HepG2 (cell line): ENCODE measurements around the gene GSTP1. TPM values are rescaled to one million over a fixed set of nuclear protein-coding genes. Genes with fewer than 3 reads are reported as not detected.

Experiments used
- ATAC-seq: fragments of 200-7000 bp; cut with Tn5 transposase; 3 replicates; pipeline ENCODE4 v1.9.1; 2020; ENCODE audit warnings: mild to moderate bottlenecking, moderate library complexity
- BruUV-seq: library from RNA; stranded (reverse); fragments of 400-500 nt; replicated peaks from 2 replicates; lab custom pipeline; 2021; lab: Mats Ljungman, UMichigan
- CTCF ChIA-PET: fragments of 300-600 bp; formaldehyde crosslinking; extraction: SDS; loops from one replicate; lab custom pipeline; 2021; ENCODE audit warnings: low total read pairs, inconsistent platforms, low intra/inter-chr PET ratio; lab: Yijun Ruan, JAX
- POLR2A ChIA-PET: fragments of 350-600 bp; sonication (Branson Sonifier 250); formaldehyde crosslinking; loops from one replicate; lab custom pipeline; 2020; ENCODE audit warnings: antibody characterized with exemption, inconsistent platforms; lab: Yijun Ruan, JAX
- DNase-seq: peaks from one replicate; pipeline ENCODE4 v3.0.0-alpha.2; 2015; ENCODE audit warnings: low spot score
- FAIRE-seq: peaks from 3 replicates; lab custom pipeline; 2011; peaks lifted over from hg19 to GRCh38; lab: Jason Lieb, UNC
- H2AFZ ChIP-seq: one replicate; pipeline ENCODE4 v1.6.1; 2011; ENCODE audit warnings: low read length, inconsistent platforms
- H3K27ac ChIP-seq: fragments of 300-600 bp; 3 replicates; pipeline ENCODE4 v1.8.0; 2011; ENCODE audit warnings: mixed run types, mild to moderate bottlenecking, mixed read lengths, low read length, inconsistent platforms; ENCODE audit not compliant: insufficient read depth; ENCODE audit errors: extremely low read length
- H3K27me3 ChIP-seq, 2 experiments: fragments of 200-600 bp in 1 of 2; 2 replicates in 1 of 2; 3 replicates in 1 of 2; pipeline versions ENCODE4 v1.6.0 to v1.8.0; 2011; ENCODE audit warnings: low read length in 2 of 2, mild to moderate bottlenecking in 2 of 2, moderate library complexity in 2 of 2, inconsistent platforms in 1 of 2; ENCODE audit not compliant: insufficient read depth in 2 of 2, control insufficient read depth in 1 of 2
- H3K36me3 ChIP-seq, 2 experiments: fragments of 200-600 bp in 1 of 2; replicated peaks in 1 of 2; 2 replicates in 1 of 2; 3 replicates in 1 of 2; pipeline versions ENCODE4 v1.5.1 to v1.8.0; 2011; ENCODE audit warnings: low read length in 2 of 2, inconsistent platforms in 1 of 2; ENCODE audit not compliant: insufficient read depth in 2 of 2, control insufficient read depth in 1 of 2
- H3K4me1 ChIP-seq: 2 replicates; pipeline ENCODE4 v1.5.1; 2012; ENCODE audit warnings: low read length, inconsistent platforms; ENCODE audit not compliant: insufficient read depth
- H3K4me2 ChIP-seq: 2 replicates; pipeline ENCODE4 v1.6.0; 2011; ENCODE audit warnings: low read depth, low read length, inconsistent platforms
- H3K4me3 ChIP-seq, 3 experiments: fragments of 200-600 bp in 1 of 3; sonication (generic), shearing (Covaris generic) in 1 of 3; replicated peaks in 1 of 3; 2 replicates each; pipeline ENCODE4 v1.5.1; 2011 to 2016; ENCODE audit warnings: low read length in 3 of 3, inconsistent platforms in 2 of 3, low read depth in 2 of 3, mild to moderate bottlenecking in 2 of 3, control low read depth in 1 of 3, mixed read lengths in 1 of 3; ENCODE audit not compliant: insufficient read depth in 1 of 3
- H3K79me2 ChIP-seq: one replicate; pipeline ENCODE4 v1.6.1; 2011; ENCODE audit warnings: low read length, inconsistent platforms; ENCODE audit not compliant: insufficient read depth
- H3K9ac ChIP-seq: 2 replicates; pipeline ENCODE4 v1.6.0; 2011; ENCODE audit warnings: mild to moderate bottlenecking, low read depth, low read length, inconsistent platforms; ENCODE audit not compliant: insufficient read depth
- H3K9me3 ChIP-seq: 2 replicates; pipeline ENCODE4 v1.5.1; 2012; ENCODE audit warnings: mild to moderate bottlenecking, low read length
- H4K20me1 ChIP-seq: 2 replicates; pipeline ENCODE4 v1.6.0; 2011; ENCODE audit warnings: inconsistent platforms, mild to moderate bottlenecking, low read length, moderate library complexity; ENCODE audit not compliant: insufficient read depth
- RBFOX2 ChIP-seq: fragments of 200-400 bp; formaldehyde crosslinking; IDR thresholded peaks from 2 replicates; pipeline ENCODE4 v1.6.1; 2017; ENCODE audit warnings: low read depth, mild to moderate bottlenecking, low read length
- SIX1 ChIP-seq: sonication (generic); formaldehyde crosslinking; IDR thresholded peaks from 2 replicates; pipeline ENCODE4 v1.4.0; 2020; ENCODE audit warnings: missing genetic modification reagents, borderline replicate concordance
- ZBTB42 ChIP-seq: sonication (generic); formaldehyde crosslinking; IDR thresholded peaks from 2 replicates; pipeline ENCODE4 v1.5.0; 2020; ENCODE audit warnings: mild to moderate bottlenecking, missing genetic modification reagents
- ZNF724P ChIP-seq: sonication (generic); formaldehyde crosslinking; IDR thresholded peaks from 2 replicates; pipeline ENCODE4 v1.8.0; 2022; ENCODE audit warnings: missing genetic modification reagents, borderline replicate concordance
- WGBS: methylation state at CpG from one replicate; pipeline ENCODE4 v1.1.6; 2017; ENCODE audit warnings: low lambda C conversion rate; 5-methylcytosine and 5-hydroxymethylcytosine counted together
- in situ Hi-C: cut with HindIII; loops from 2 replicates; pipeline ENCODE4 v1.10.0; 2017; ENCODE audit warnings: low pct_unique_long_range_greater_than_20kb; ENCODE audit not compliant: extremely low pct_ligation_motif_present
- intact Hi-C: fragments of 100-400 bp; cut with micrococcal nuclease; formaldehyde crosslinking; loops from one replicate; pipeline ENCODE4 v1.10.0; 2022; ENCODE audit not compliant: unreplicated experiment
- polyA plus RNA-seq, 8 experiments: library from polyadenylated mRNA; depleted of rRNA in 3 of 8; stranded (reverse) in 7 of 8; unstranded in 1 of 8; fragments of >200 nt; fragmentation: Illumina TruSeq in 4 of 8; extraction: Trizol in 4 of 8; gene quantifications; 2 replicates each; pipeline versions ENCODE4 v1.2.1 to v1.2.3, GENCODE V29; 2011 to 2016; ENCODE audit warnings: low read depth in 4 of 8, missing spikeins in 1 of 8, mixed read lengths in 1 of 8; ENCODE audit not compliant: insufficient read depth in 1 of 8
- total RNA-seq, 5 experiments: library from RNA; depleted of rRNA; stranded (reverse); fragments of >200 nt; fragmentation: Illumina TruSeq; extraction: Trizol; gene quantifications; 2 replicates each; pipeline ENCODE4 v1.2.3, GENCODE V29; 2016; ENCODE audit warnings: low read depth in 1 of 5
- TF ChIP-seq, protein P1 (sequence below): sonication (generic); formaldehyde crosslinking; IDR thresholded peaks from 2 replicates; pipeline ENCODE4 v1.4.0; 2020; ENCODE audit warnings: missing genetic modification reagents

The GSTP1 gene
- total and polyA plus RNA-seq, 2 of the 13 experiments (the other 11 are each of a cell fraction or from before 2014, with no cell fraction given), result not detected

DNA sequence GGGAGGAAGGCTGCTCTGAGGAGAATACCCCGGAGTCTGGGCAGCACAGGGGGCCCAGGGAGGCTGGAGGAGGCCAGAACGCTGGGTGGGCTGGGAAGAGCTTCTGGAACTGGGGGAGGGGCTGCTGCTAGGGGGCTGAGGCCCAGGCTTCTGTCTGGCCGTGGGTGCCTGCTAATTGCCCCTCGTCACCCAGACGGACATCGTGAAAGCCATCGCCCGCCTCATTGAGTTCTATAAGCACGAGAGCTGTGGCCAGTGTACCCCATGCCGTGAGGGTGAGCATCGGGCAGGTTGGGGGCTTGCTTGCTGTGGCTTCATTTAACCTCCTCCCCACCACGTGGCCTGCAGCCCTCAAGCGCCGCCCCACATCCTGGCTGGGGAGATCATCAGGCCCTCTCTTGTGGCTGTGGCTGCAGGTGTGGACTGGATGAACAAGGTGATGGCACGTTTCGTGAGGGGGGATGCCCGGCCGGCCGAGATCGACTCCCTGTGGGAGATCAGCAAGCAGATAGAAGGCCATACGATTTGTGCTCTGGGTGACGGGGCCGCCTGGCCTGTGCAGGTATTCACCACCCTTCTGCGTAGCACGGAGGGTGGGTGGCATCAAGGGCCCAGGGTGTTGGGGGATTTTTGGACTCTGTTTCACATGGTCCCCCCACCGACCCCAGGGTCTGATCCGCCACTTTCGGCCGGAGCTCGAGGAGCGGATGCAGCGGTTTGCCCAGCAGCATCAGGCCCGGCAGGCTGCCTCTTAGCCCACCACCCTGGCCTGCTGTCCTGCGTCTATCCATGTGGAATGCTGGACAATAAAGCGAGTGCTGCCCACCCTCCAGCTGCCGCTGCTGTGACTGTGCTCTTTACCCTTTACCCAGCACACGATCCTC lies 28.3 kb downstream of the GSTP1 start:
- no peak overlapping the region for H3K9ac ChIP-seq
- 94% methylated on average over 25 of the region's 37 CpGs for WGBS
- no TSS peak for BruUV-seq
- H3K27ac ChIP-seq, result no peak overlapping the region
- TF ChIP-seq ZNF724P (CRISPR knock-in tag) (no peak), RBFOX2 (0 out of 2 replicates have a peak, but pooled peaks have one; percentile 17), SIX1 (CRISPR knock-in tag) (no peak), ZBTB42 (no peak)
- peaks cover 8% of the 10 kb centered on the region for H3K79me2 ChIP-seq
- in situ Hi-C loops, result no loop called here
- H2AFZ ChIP-seq, result no peak overlapping the region
- ChIA-PET CTCF (no interaction called here), POLR2A (interaction anchor here (2.5 kb wide), 1 partner anchor 18 kb away, joined by 15 read pairs; the partner anchor contains the start of gene NUDT8)
- no peaks in the 10 kb centered on the region for H3K27me3 ChIP-seq
- no peak overlapping the region for H3K4me3 ChIP-seq
- H3K9me3 ChIP-seq, result no peaks in the 10 kb centered on the region
- H3K36me3 ChIP-seq, result peaks cover 13 to 33% of the 10 kb centered on the region in 2 experiments; a peak in 4 of 5 replicates
- ATAC-seq, result no peak
- no peaks in the 10 kb centered on the region for H4K20me1 ChIP-seq
- intact Hi-C loops, result no loop called here
- peaks cover 37% of the 10 kb centered on the region for H3K4me1 ChIP-seq
- no peak overlapping the region for H3K4me2 ChIP-seq
- no peak for DNase-seq
- FAIRE-seq, result no peak

DNA sequence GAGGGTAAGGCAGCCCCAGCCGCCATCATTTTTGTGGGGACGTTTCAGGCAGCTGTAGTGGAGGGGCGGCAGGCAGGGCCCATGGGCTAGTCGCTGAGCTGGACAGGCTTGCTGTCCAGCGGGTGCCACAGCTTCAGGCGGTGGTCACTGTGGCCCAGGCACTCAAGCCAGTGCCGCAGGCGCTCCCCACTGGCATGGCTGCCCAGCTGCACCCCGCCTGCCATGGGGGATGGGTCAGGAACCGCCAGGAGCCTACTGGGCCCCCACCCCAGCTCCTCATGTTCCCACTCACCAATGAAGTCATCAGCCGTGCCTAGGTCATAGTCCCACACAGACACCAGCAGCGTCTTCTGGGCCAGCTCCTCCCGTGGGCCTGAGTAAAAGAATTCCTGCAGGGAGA lies 29.1 kb downstream of the GSTP1 start:
- H3K4me1 ChIP-seq, result peaks cover 43% of the 10 kb centered on the region
- TF ChIP-seq, protein P1, sequence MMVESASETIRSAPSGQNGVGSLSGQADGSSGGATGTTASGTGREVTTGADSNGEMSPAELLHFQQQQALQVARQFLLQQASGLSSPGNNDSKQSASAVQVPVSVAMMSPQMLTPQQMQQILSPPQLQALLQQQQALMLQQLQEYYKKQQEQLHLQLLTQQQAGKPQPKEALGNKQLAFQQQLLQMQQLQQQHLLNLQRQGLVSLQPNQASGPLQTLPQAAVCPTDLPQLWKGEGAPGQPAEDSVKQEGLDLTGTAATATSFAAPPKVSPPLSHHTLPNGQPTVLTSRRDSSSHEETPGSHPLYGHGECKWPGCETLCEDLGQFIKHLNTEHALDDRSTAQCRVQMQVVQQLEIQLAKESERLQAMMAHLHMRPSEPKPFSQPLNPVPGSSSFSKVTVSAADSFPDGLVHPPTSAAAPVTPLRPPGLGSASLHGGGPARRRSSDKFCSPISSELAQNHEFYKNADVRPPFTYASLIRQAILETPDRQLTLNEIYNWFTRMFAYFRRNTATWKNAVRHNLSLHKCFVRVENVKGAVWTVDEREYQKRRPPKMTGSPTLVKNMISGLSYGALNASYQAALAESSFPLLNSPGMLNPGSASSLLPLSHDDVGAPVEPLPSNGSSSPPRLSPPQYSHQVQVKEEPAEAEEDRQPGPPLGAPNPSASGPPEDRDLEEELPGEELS (CRISPR knock-in tag), result no peak
- TF ChIP-seq RBFOX2, result 0 out of 2 replicates have a peak, but pooled peaks have one; percentile 27
- WGBS, result 97% methylated on average over 5 of the region's 13 CpGs
- FAIRE-seq (no peak), DNase-seq (no peak), ATAC-seq (no peak)
- H3K79me2 ChIP-seq, result no peaks in the 10 kb centered on the region
- no peak overlapping the region for H2AFZ ChIP-seq
- in situ Hi-C loops, result no loop called here
- no peak overlapping the region for H3K4me2 ChIP-seq
- CTCF ChIA-PET, result no interaction called here
- no peaks in the 10 kb centered on the region for H3K9me3 ChIP-seq
- no peak overlapping the region for H3K9ac ChIP-seq
- no peaks in the 10 kb centered on the region for H4K20me1 ChIP-seq
- peaks cover 13 to 33% of the 10 kb centered on the region in 2 experiments; a peak in 4 of 5 replicates for H3K36me3 ChIP-seq
- POLR2A ChIA-PET, result interaction anchor here (2.5 kb wide), 1 partner anchor 17 kb away, joined by 15 read pairs; the partner anchor contains the start of gene NUDT8
- no TSS peak for BruUV-seq
- intact Hi-C loops, result no loop called here
- H3K4me3 ChIP-seq, result no peak overlapping the region
- H3K27me3 ChIP-seq, result no peaks in the 10 kb centered on the region
- no peak overlapping the region for H3K27ac ChIP-seq
